ENCODE measurements around the gene OPA3.

GRCh38 chr19:45575216-45575615 lies 9.4 kb downstream of the OPA3 start:
- TF ChIP-seq CTCF (conservative IDR thresholded peaks at IDR 0.05 in 1 of 2, IDR thresholded peaks at IDR 0.05 in 1 of 2; ENCODE audit: extremely low read depth in 1 of 2, insufficient read depth in 1 of 2, low read depth in 1 of 2, low read length in 2 of 2) (no peak), EZH2 (IDR thresholded peaks at IDR 0.05; ENCODE audit: borderline replicate concordance, low read length) (no peak)
